ENCODE measurements around the gene SLC35F1.

Gene SLC35F1

GRCh38 chr6:118298476-118299427 lies 391.7 kb downstream of the SLC35F1 start:
- TF ChIP-seq CTCF (IDR thresholded peaks at IDR 0.05; ENCODE audit: low read depth, low read length): no peak
- H3K9me3 ChIP-seq: no peaks in the 10 kb centered on the region
- no peak for DNase-seq
- no peak overlapping the region for H3K4me3 ChIP-seq (ENCODE audit: low read depth, low read length)
- H3K36me3 ChIP-seq: no peaks in the 10 kb centered on the region
- no peaks in the 10 kb centered on the region for H3K27me3 ChIP-seq
- no peaks in the 10 kb centered on the region for H3K4me1 ChIP-seq

GRCh38 chr6:118299457-118299856 lies 392.4 kb downstream of the SLC35F1 start:
- TF ChIP-seq CTCF (IDR thresholded peaks at IDR 0.05; ENCODE audit: low read depth, low read length): no peak
- H3K4me1 ChIP-seq: no peaks in the 10 kb centered on the region
- H3K4me3 ChIP-seq (ENCODE audit: low read depth, low read length): no peak overlapping the region
- H3K9me3 ChIP-seq: no peaks in the 10 kb centered on the region
- no peaks in the 10 kb centered on the region for H3K27me3 ChIP-seq
- H3K36me3 ChIP-seq: no peaks in the 10 kb centered on the region
- no peak for DNase-seq

GRCh38 chr6:118304321-118304720 lies 397.3 kb downstream of the SLC35F1 start:
- Histone ChIP-seq H3K36me3 (no peaks in the 10 kb centered on the region), H3K4me3 (ENCODE audit: low read depth, low read length) (no peak overlapping the region), H3K9me3 (no peaks in the 10 kb centered on the region), H3K4me1 (no peaks in the 10 kb centered on the region), H3K27me3 (no peaks in the 10 kb centered on the region)
- no peak for TF ChIP-seq CTCF (IDR thresholded peaks at IDR 0.05; ENCODE audit: low read depth, low read length)
- no peak for DNase-seq

- Histone ChIP-seq H3K4me3 (ENCODE audit: low read depth, low read length) (no peak overlapping the region), H3K36me3 (no peaks in the 10 kb centered on the region), H3K4me1 (no peaks in the 10 kb centered on the region), H3K27me3 (no peaks in the 10 kb centered on the region), H3K9me3 (no peaks in the 10 kb centered on the region)
- TF ChIP-seq CTCF (IDR thresholded peaks at IDR 0.05; ENCODE audit: low read depth, low read length): no peak
- DNase-seq: no peak
These were observed 398.0 kb downstream of the SLC35F1 start for GRCh38 chr6:118305081-118305480.

- Histone ChIP-seq H3K27me3 (no peaks in the 10 kb centered on the region), H3K4me3 (ENCODE audit: low read depth, low read length) (no peak overlapping the region), H3K36me3 (no peaks in the 10 kb centered on the region), H3K4me1 (no peaks in the 10 kb centered on the region), H3K9me3 (no peaks in the 10 kb centered on the region)
- no peak for TF ChIP-seq CTCF (IDR thresholded peaks at IDR 0.05; ENCODE audit: low read depth, low read length)
- DNase-seq: no peak
These were observed 399.6 kb downstream of the SLC35F1 start for GRCh38 chr6:118306392-118307238.
